IPS-NIHi7 (cell line): ENCODE data around the gene PAX3.

ENCODE experiments used
- DNase-seq: peaks from one replicate; pipeline ENCODE4 v3.0.0; 2012; ENCODE audit warnings: mixed read lengths; ENCODE audit errors: extremely low spot score

PAX3 gene

DNA sequence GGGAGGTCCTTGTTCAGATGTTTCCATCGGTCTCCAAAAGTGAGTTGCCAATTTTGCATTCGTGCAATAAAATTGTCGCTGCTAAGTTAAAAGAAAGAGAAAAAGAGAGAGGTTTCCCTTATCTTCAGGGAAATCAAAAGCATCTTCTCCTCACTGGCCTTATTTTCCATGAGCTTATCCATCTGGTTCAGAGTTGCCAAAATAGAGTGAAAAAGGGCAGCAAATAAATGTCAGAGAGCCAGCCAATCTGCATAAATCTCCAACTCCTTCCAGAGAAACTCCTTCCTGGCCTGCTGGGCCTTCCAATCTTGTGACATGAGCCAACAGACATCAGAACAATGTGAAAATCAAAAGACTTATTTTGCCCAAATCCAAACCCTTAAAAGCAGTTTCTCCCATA is 28.4 kb downstream of the PAX3 start:
- no peak for DNase-seq

DNA sequence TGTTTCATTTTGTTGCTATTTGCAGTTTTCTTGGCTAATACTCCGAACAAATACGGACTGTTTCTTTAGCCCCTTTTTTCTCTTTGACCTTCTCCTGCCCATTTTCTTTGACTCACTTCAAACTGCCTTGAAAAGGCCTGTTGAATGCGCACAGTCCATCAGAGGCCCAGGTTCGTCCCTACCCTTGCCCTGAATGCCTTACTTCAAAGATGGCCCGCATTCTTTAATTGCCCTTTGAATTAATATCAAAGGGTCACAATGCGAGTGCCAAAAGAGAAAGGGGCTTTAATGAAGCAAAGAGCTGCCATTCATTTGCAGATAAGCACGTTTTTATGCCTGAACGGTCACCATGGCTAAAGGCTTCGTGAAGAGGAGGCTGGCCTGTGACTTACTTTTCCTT is 29.7 kb downstream of the PAX3 start:
- DNase-seq, result no peak

DNA sequence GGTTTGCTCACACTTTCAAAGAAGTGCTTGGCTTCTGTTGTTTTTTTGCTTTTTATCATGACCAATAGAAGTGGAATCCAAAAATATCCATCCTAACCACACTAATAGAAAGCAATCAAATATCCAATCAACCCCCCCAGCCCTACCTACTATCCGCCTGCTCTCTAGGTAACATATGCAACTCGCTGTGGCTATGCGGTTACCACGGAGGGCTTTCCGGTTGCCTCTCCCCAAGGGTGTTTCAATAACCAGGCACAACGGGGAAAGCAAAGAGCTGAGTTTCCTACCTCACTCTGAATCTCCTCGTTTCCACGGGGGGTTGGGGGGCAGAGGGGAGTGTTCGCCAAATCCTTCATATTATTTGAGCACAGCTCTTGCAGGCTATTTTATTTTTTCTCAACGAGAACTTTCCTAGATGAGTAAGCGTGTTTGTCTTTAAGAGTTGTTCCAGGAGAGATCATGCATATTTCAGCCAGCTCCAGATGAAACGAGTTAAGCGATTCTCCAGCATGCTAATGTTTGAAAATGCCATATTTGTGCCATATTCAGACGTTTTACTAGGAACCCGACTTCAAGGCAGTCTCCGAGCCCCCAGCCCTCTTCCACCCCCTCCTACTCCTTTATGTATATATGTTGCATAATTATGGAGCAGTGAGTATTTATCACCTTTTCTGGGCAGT is 30.3 kb downstream of the PAX3 start:
- DNase-seq, result no peak

DNA sequence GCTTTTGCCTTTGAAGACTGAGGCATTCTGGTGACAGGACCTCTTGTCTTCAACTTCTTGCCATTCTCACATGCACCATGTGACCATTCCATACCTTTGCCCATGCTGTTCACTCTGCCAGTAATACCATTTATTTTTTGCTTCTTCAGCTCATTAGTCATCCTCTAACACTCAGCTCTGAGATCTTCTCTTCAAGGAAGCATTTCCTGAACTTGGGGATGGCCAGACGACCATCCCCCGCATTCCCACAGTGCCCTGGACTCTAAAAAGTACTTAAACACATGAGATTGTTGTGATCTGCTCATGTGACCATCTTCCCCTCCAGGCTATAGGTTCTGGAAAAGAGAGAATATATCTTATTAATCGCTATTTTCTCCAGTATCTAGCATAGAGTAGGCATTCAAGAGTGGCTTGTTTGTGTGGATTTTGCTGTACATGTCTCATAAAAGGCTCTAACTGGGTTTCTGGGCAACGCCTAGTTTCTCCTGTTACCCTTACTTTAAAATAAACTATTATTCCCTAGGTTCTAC is 33.9 kb downstream of the PAX3 start:
- DNase-seq, result no peak

DNA sequence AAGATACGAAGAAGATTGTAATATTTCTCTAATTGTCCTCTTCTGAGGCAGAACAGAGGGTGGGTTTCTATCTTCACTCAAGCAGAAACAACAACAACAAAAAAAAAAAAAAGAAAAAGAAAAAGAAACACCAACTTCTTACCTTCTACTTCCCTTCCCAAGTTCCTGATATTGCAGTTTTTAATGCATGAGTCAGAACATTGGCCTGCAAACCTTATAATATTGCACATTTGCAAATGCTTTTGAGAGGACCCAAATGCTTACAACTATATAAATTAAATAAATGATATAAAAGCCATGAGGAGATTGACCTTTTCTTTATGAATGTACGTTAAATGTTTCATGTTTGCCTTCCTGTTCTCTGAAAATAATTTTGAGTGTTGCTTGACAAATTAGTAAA is 37.3 kb downstream of the PAX3 start:
- DNase-seq, result no peak

GRCh38 chr2:222257645-222258044 is 41.2 kb downstream of the PAX3 start:
- peak; percentile 16 for DNase-seq

DNA sequence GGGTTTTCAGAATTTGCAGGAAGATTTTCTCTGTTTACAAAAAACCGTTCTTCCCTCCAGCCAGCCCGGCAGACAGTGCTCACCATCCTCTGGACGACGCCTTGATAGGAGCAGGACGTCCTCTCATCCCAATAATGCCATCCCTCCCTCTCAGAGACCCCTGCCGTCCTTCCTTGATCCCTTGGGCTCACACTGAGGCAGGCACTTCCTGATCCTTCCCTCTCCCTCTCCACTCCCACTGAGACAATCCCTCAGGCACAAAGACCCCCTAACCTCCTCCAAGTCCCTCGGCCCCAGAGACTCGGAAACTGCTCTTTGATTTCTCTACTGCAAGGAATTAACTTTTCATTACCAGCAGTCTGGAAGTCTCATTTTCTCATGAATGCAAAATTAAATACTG is 42.5 kb downstream of the PAX3 start:
- DNase-seq, result peak; percentile 37

DNA sequence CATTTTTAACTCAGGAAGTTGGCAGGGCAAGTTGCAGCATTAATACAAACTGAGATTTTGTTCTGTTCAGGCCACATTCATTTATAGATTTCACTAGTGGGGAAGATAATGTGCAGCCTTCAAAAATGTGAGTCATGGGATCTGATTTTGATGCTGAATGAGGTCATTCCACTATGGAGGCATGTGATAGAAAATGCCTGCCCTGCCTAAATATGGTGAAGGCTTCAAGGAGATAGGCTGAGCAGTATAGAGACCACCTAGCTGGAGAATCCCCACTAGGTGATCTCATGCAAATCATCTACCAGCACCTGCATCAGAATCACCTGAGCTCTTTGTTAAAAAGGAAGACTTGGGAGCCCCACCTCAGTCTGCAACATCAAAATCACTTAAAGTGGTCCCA is 43.7 kb downstream of the PAX3 start:
- no peak for DNase-seq

GRCh38 chr2:222250313-222250712 is 48.5 kb downstream of the PAX3 start:
- no peak for DNase-seq

- no peak for DNase-seq
Measured at GRCh38 chr2:222249444-222249843, 49.4 kb downstream of the PAX3 start.

- DNase-seq, result no peak
Measured at GRCh38 chr2:222248818-222249217, 50.0 kb downstream of the PAX3 start.

DNA sequence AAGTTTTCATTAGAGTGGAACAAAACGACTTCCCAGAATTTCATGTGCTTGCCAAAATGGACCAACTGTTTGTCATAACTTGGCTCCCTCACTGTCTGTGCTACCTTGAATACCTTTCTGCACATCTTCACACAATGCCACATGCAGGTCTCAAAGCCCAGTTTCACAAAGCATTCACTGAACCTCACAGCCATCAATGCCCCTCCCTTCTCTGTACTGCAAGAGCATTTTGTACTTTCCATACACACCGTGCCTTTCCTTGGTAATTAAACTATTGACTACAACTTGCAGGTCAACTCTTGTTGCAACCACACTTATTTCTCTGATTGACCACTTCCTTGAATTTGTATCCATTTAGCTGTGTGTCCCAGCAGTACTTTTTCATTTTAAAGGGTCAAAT is 50.5 kb downstream of the PAX3 start:
- DNase-seq, result no peak

DNA sequence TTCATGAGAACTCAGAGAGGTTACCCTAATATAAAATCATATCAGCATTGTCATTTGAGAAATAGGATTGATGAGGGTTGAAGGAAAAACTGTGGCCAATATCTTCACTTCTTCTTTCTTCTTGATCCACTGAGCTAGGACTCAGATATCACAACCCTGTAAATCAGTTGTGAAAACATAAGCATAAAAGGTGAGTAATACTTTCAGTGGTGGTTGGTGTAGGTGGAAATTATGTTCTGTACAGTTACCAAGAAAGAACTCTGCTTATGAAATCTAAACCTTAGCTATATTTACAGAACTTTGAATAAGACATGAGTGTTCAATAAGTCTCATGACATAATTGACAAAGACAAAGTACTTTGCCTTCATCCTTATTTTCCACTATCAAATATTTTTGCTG is 56.3 kb downstream of the PAX3 start:
- DNase-seq, result no peak

GRCh38 chr2:222241128-222241870 is 57.5 kb downstream of the PAX3 start:
- DNase-seq, result no peak

GRCh38 chr2:222240676-222241049 is 58.1 kb downstream of the PAX3 start:
- DNase-seq, result no peak

- DNase-seq, result peak; percentile 65
Measured at GRCh38 chr2:222239945-222240675, 58.7 kb downstream of the PAX3 start.

DNA sequence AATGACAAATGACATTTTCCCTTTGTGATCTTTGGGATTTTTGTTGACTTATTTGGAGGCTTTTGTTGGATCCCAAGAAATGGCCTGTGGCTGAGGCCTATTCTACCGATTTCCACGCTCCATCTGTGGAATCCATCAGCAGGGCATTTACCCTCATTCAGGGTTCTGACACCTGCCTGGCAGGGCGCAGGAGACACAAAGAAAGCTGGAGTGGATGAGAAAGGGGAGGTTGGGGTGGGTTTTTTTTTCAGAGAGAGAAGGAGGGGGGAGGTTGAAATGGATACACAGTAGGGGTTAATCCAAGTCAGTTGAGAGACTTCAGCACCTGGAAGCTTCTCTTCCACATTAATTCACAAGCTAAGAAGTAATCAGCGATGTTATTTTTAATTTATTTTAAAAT is 59.7 kb downstream of the PAX3 start:
- DNase-seq, result no peak

DNA sequence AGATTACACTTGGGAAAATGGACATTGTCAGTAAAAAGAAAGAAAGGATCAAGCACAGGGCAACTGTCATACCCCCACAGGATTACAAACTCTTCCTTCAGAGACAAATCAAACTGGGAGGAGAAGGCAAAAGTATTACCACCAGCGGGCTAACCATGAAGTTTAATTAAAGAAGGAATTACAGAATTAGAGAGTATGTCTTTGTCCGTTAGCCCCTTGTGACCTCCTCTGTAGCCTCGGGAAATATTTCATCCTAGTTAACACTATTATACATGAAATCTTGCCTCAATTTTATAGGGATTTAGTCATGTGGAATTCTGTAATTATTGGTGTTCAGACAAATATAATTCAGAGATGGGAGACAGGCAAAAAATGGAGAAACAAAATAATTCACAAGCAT is 60.7 kb downstream of the PAX3 start:
- no peak for DNase-seq

DNA sequence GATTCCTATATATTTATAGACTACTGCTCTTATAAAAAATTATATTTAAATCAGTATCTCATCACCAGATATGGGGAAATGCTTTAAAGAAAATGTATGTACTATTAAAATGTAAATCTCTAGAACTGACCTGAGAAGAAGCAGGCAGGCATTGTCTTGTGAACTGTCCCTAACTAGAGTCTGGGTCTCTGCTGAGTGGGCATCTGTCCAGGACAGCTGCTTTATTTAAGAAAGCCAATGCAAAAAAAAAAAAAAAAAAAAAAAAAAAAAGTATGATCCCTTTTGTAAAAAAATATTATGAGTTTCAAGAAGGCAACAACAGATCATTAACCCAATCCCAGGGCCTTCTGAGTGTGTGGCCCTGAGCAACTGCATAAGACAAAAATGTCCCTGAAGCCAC is 66.0 kb downstream of the PAX3 start:
- DNase-seq, result no peak

DNA sequence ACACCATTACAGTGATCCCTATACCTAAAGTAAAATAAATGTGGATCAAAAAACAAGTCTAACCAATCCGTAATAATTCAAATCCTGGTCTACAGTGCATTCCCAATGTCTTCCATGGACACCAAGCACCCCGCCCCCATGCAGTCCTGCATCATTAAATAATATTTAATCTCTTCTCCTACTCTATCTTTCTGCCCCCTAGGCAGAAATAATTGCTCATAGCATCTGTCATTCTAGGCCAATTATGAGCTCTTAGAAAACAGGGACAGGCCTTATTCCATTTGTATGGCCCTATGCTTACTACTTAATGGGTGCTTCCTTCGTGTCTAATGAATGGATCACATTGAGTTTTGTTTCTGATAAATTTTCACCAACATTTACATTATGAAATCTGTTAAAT is 66.4 kb downstream of the PAX3 start:
- DNase-seq, result no peak

DNA sequence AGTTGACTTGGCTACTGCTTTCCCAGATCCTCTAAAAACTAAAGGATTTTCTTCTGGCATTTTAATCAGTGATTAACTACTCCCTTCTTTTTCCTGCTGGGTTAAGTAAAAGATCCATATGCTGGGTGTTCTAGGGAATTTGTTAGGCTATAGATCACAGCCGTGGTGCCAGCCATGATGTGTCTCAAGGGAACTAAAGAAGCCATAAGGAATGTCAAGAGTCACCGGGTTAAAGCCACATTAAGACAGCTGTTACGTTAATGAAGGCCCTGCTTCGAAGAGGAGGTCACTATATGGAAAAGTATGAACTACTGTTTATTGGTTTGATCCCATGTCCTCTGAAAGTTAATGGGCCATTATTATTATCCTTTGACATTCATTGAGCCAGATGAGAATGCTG is 70.7 kb downstream of the PAX3 start:
- DNase-seq, result no peak

- no peak for DNase-seq
Measured at GRCh38 chr2:222218786-222219185, 80.0 kb downstream of the PAX3 start.

DNA sequence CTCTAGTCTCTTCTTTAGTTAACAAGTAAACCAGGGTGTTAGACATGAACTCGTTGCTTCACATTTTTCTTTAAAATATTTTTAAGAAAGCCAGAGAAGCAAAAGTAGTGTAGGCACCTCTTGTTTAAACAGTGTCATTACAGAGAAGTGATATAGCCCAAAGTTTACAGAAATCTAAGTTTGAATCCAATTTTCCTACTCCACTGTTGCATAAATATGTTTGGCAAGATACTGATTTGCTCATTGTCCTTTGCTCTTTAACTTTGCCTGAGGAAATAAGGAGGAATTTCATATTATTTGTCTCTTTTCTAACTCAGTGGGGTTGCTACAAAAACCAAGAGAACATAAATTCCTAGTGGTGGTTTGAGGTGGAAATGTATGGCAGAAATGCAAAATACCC is 81.1 kb downstream of the PAX3 start:
- DNase-seq, result no peak
